ENCODE data around the gene UBTD1. TPM values are rescaled to one million over a fixed set of nuclear protein-coding genes. Genes with fewer than 3 reads are reported as not detected.
"Not testable (repeated sequence)": the region's sequence is repeated elsewhere in the genome, so short reads cannot be mapped to it uniquely, and the experiment has no call there.

Gene UBTD1
- total RNA-seq, 1 donor from 2014 or later: 59.9 TPM

GRCh38 chr10:97562329-97562728 is 63.6 kb downstream of the UBTD1 start:
- DNase-seq (ENCODE audit: low read depth in 2 of 2): not testable (repeated sequence)

GRCh38 chr10:97563337-97563736 is 64.6 kb downstream of the UBTD1 start:
- no peak for DNase-seq (ENCODE audit: low read depth in 2 of 2)

- DNase-seq (ENCODE audit: low read depth in 2 of 2): no peak
Measured at GRCh38 chr10:97564776-97565175, 66.1 kb downstream of the UBTD1 start.

- no peak for DNase-seq (ENCODE audit: low read depth in 2 of 2)
Measured at GRCh38 chr10:97566336-97566996, 67.7 kb downstream of the UBTD1 start.

GRCh38 chr10:97567891-97568290 is 69.2 kb downstream of the UBTD1 start:
- no peak for DNase-seq (ENCODE audit: low read depth in 2 of 2)

- no peak for DNase-seq (ENCODE audit: low read depth in 2 of 2)
Measured at GRCh38 chr10:97570146-97570788, 71.5 kb downstream of the UBTD1 start.

- no peak for DNase-seq (ENCODE audit: low read depth in 2 of 2)
Measured at GRCh38 chr10:97570789-97571471, 72.2 kb downstream of the UBTD1 start.

- no peak for DNase-seq (ENCODE audit: low read depth in 2 of 2)
Measured at GRCh38 chr10:97571622-97572021, 72.9 kb downstream of the UBTD1 start.

GRCh38 chr10:97572214-97572989 is 73.7 kb downstream of the UBTD1 start, which contains the start of gene ANKRD2:
Gene ANKRD2 (plus strand): TSS chr10:97572779. CDS start chr10:97572789, 10 bp downstream.
- peak; percentile 82 to 92 for DNase-seq (ENCODE audit: low read depth in 2 of 2)

GRCh38 chr10:97573021-97573420 is 74.3 kb downstream of the UBTD1 start:
- DNase-seq (ENCODE audit: low read depth in 2 of 2): no peak

- DNase-seq (ENCODE audit: low read depth in 2 of 2): no peak
Measured at GRCh38 chr10:97573672-97574071, 74.9 kb downstream of the UBTD1 start.

GRCh38 chr10:97574374-97575126 is 75.8 kb downstream of the UBTD1 start:
- DNase-seq (ENCODE audit: low read depth in 2 of 2): peak; percentile 67 to 94

- DNase-seq (ENCODE audit: low read depth in 2 of 2): no peak
Measured at GRCh38 chr10:97575127-97575668, 76.5 kb downstream of the UBTD1 start.

- DNase-seq (ENCODE audit: low read depth in 2 of 2): not testable (repeated sequence)
Measured at GRCh38 chr10:97576487-97576886, 77.8 kb downstream of the UBTD1 start.

- DNase-seq (ENCODE audit: low read depth in 2 of 2): no peak
Measured at GRCh38 chr10:97577701-97578100, 79.0 kb downstream of the UBTD1 start.

- DNase-seq (ENCODE audit: low read depth in 2 of 2): no peak
Measured at GRCh38 chr10:97578171-97578844, 79.6 kb downstream of the UBTD1 start.

- no peak for DNase-seq (ENCODE audit: low read depth in 2 of 2)
Measured at GRCh38 chr10:97580421-97581367, 82.0 kb downstream of the UBTD1 start.

GRCh38 chr10:97582169-97582568 is 83.4 kb downstream of the UBTD1 start:
- DNase-seq (ENCODE audit: low read depth in 2 of 2): no peak

GRCh38 chr10:97583476-97583875 is 84.8 kb downstream of the UBTD1 start:
- DNase-seq (ENCODE audit: low read depth in 2 of 2): no peak

All from lung microvascular endothelial cell (primary cell).